ENCODE results near the gene TCERG1L. TPM values are rescaled to one million over a fixed set of nuclear protein-coding genes. Genes with fewer than 3 reads are reported as not detected.

Gene TCERG1L
- total and polyA plus RNA-seq, 2 experiments from 2014 or later = not detected

DNA sequence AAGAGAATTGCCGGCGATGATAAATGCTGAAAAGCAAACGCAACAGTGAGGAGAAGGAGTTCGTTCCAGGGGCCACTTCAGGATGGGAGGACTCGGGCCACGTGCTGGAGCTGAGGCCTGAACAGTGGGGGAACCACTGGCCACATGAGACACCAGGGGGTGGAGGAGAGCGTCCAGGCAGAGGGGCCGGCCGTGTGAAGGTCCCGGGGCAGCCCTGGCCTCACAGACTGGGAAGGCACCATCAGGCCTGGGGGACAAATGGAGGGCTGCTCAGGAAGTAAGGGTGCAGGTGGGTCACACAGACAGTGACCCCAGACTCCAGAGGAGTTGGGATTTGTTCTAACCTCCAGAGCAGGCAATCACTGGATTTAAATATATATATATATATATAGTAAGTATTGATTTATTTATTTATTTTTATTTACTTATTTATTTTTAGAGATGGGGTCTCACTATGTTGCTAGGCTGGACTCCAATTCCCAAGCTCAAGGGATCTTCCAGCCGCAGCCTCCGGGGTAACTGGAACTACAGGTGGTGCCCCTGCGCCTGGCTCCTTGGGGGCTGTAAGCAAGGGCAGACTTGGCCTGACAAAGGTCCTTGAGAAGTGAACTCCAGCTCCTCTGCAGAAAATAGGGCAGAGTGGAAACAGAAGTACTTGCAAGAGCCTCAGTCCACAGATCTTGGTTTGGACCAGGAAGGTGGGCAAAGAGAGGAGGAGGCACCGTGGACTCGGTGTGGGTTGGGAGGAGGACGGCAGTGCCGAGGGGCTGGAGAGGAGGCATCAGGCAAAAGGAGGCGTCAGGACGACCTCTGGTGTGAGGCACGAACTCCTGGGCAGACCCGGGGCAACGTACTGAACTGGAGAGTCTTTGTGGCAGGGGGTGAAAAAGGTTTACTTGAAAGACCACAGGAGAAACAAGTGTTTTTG, 57.3 kb downstream of the TCERG1L start:
- H2AFZ ChIP-seq = no peak overlapping the region
- H3K27me3 ChIP-seq (replicated peaks; ENCODE audit: insufficient read depth) = no peaks in the 10 kb centered on the region
- no peaks in the 10 kb centered on the region for H3K36me3 ChIP-seq (ENCODE audit: low read depth)
- H3K27ac ChIP-seq = no peak overlapping the region
- H3K4me3 ChIP-seq = no peak overlapping the region
- no peaks in the 10 kb centered on the region for H4K20me1 ChIP-seq (ENCODE audit: insufficient read depth)
- H3K79me2 ChIP-seq (ENCODE audit: insufficient read depth) = no peaks in the 10 kb centered on the region
- H3F3A ChIP-seq (ENCODE audit: insufficient read depth) = no peaks in the 10 kb centered on the region
- 48 to 52% methylated on average over 22 of the region's 22 CpGs for WGBS, 2 experiments (ENCODE audit: low coverage in 1 of 2, low lambda C conversion rate in 2 of 2, missing lambda C conversion rate in 2 of 2)
- in situ Hi-C loops (cut with MboI) = no loop called here
- no peaks in the 10 kb centered on the region for H3K4me1 ChIP-seq (ENCODE audit: insufficient read depth)
- H3K9ac ChIP-seq = no peak overlapping the region
- H3K9me2 ChIP-seq (ENCODE audit: insufficient read depth) = no peaks in the 10 kb centered on the region
- no peaks in the 10 kb centered on the region for H3K9me3 ChIP-seq (ENCODE audit: low read depth)
- DNase-seq = no peak
- TF ChIP-seq EZH2 (IDR thresholded peaks at IDR 0.05; ENCODE audit: insufficient read depth, poor library complexity, severe bottlenecking) (no peak), EZH2phosphoT487 (IDR thresholded peaks at IDR 0.05; ENCODE audit: insufficient read depth, low read depth) (no peak)
- H3K4me2 ChIP-seq (ENCODE audit: unreplicated experiment) = no peak overlapping the region

DNA sequence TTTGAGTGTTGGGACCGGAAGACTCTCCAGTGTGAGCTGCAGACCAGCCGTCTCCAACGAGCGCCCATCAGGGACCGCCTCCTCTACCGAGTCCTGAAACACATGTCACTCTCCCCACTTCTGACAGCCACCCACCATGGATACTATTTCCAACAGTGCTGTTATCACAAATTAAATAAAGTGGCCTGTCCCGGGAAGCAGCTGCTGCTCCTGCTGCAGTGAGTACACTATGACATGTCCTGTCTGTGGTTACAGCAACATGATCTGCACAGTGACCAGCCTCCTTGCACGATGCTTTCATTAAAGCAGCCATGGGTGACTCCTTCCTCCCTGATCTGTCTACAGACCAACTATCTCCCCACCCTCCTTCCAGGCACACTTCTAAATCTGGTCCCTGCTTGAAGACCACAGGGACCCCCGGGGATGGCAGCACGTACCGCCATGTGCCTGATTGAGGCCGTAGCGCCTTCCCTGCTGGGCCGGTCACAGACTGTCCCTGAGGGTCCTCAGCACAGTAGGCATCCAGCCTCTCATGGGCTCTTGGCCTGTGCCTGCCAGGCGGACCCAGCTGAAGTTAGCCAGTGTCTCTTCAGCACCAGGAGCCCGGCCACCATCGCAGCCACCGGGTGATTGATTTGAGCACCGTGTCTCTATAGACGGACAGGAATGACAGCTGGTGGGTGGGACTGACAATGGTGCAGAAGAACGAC, 58.8 kb downstream of the TCERG1L start:
- Histone ChIP-seq H3K9me2 (ENCODE audit: insufficient read depth) (no peaks in the 10 kb centered on the region), H3K36me3 (ENCODE audit: low read depth) (no peaks in the 10 kb centered on the region), H3F3A (ENCODE audit: insufficient read depth) (no peaks in the 10 kb centered on the region), H3K79me2 (ENCODE audit: insufficient read depth) (no peaks in the 10 kb centered on the region), H3K4me3 (no peak overlapping the region), H4K20me1 (ENCODE audit: insufficient read depth) (no peaks in the 10 kb centered on the region), H3K9ac (no peak overlapping the region), H3K9me3 (ENCODE audit: low read depth) (no peaks in the 10 kb centered on the region), H2AFZ (no peak overlapping the region), H3K4me2 (ENCODE audit: unreplicated experiment) (no peak overlapping the region), H3K4me1 (ENCODE audit: insufficient read depth) (no peaks in the 10 kb centered on the region), H3K27me3 (replicated peaks; ENCODE audit: insufficient read depth) (no peaks in the 10 kb centered on the region), H3K27ac (no peak overlapping the region)
- in situ Hi-C loops (cut with MboI) = no loop called here
- WGBS, 2 experiments (ENCODE audit: low coverage in 1 of 2, low lambda C conversion rate in 2 of 2, missing lambda C conversion rate in 2 of 2) = 44 to 50% methylated on average over 20 to 21 of the region's 21 CpGs
- TF ChIP-seq EZH2phosphoT487 (IDR thresholded peaks at IDR 0.05; ENCODE audit: insufficient read depth, low read depth) (no peak), EZH2 (IDR thresholded peaks at IDR 0.05; ENCODE audit: insufficient read depth, poor library complexity, severe bottlenecking) (no peak)
- no peak for DNase-seq

DNA sequence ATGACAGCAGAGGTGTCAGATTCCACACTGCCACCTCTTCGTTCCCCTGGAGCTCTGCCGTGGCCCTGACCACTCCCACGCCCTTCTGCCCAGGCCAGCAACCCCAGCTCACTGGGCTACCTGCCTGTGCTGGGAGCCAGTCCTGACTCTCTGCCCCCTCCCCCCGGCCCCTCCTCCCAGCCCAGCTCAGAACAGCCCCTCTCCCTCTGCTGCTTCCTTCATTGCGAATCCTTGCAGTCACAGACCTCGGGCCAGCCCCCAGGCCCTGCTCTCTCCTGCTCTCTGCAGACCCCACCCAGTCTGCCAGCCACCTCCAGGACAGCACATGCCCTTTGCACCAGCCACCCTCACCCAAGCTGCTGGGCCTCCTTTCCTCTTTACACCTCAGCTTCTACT, 60.4 kb downstream of the TCERG1L start:
- Histone ChIP-seq H3F3A (ENCODE audit: insufficient read depth) (no peaks in the 10 kb centered on the region), H3K9me3 (ENCODE audit: low read depth) (no peaks in the 10 kb centered on the region), H3K27ac (no peak overlapping the region), H4K20me1 (ENCODE audit: insufficient read depth) (no peaks in the 10 kb centered on the region), H2AFZ (no peak overlapping the region), H3K4me1 (ENCODE audit: insufficient read depth) (no peaks in the 10 kb centered on the region), H3K4me2 (ENCODE audit: unreplicated experiment) (no peak overlapping the region), H3K36me3 (ENCODE audit: low read depth) (no peaks in the 10 kb centered on the region), H3K9me2 (ENCODE audit: insufficient read depth) (no peaks in the 10 kb centered on the region), H3K27me3 (replicated peaks; ENCODE audit: insufficient read depth) (no peaks in the 10 kb centered on the region), H3K4me3 (no peak overlapping the region), H3K9ac (no peak overlapping the region), H3K79me2 (ENCODE audit: insufficient read depth) (no peaks in the 10 kb centered on the region)
- TF ChIP-seq EZH2 (IDR thresholded peaks at IDR 0.05; ENCODE audit: insufficient read depth, poor library complexity, severe bottlenecking) = no peak
- no peak for TF ChIP-seq EZH2phosphoT487 (IDR thresholded peaks at IDR 0.05; ENCODE audit: insufficient read depth, low read depth)
- no peak for DNase-seq
- 15 to 20% methylated on average over 1 to 6 of the region's 6 CpGs for WGBS, 2 experiments (ENCODE audit: low coverage in 1 of 2, low lambda C conversion rate in 2 of 2, missing lambda C conversion rate in 2 of 2)
- in situ Hi-C loops (cut with MboI) = no loop called here

DNA sequence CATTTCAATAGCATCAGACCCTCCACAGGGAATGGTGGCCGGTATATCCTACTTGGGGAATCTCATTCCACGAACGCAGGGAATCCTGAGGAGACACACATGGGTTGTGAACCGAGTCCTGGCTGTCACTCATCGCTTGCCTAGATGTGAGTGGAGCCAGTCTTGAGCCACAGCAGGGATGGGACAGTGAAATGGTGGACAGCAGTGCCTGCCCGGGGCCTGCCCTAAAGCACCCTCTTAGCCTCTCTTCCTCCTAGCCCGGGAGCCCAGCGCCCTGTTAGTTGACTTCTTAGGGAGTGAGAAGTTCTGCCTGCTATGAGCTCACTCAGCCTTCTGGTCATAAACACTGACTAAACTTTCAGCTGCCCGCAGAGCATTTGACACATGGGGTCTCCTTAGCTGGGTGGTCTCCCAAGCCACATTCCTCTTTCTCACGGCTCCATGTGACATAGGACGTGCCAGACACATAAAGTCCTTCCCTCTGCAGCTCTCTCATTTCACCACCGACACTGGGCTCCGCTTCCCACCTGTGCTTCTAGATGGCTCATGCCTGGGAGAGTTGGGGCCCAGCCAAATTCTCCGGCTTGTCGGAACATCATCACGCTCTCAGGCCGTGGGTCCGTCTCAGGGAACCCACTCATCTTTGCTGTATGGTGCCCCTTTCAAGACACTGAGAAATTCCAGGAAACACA, 60.9 kb downstream of the TCERG1L start:
- no peak overlapping the region for H2AFZ ChIP-seq
- H3K36me3 ChIP-seq (ENCODE audit: low read depth) = no peaks in the 10 kb centered on the region
- H3K4me1 ChIP-seq (ENCODE audit: insufficient read depth) = no peaks in the 10 kb centered on the region
- no peaks in the 10 kb centered on the region for H3K27me3 ChIP-seq (replicated peaks; ENCODE audit: insufficient read depth)
- H3K4me2 ChIP-seq (ENCODE audit: unreplicated experiment) = no peak overlapping the region
- no peaks in the 10 kb centered on the region for H3K9me3 ChIP-seq (ENCODE audit: low read depth)
- TF ChIP-seq EZH2phosphoT487 (IDR thresholded peaks at IDR 0.05; ENCODE audit: insufficient read depth, low read depth) = no peak
- no peak for TF ChIP-seq EZH2 (IDR thresholded peaks at IDR 0.05; ENCODE audit: insufficient read depth, poor library complexity, severe bottlenecking)
- no peak overlapping the region for H3K27ac ChIP-seq
- no peaks in the 10 kb centered on the region for H4K20me1 ChIP-seq (ENCODE audit: insufficient read depth)
- in situ Hi-C loops (cut with MboI) = no loop called here
- no peaks in the 10 kb centered on the region for H3K79me2 ChIP-seq (ENCODE audit: insufficient read depth)
- WGBS, 2 experiments (ENCODE audit: low coverage in 1 of 2, low lambda C conversion rate in 2 of 2, missing lambda C conversion rate in 2 of 2) = 19 to 23% methylated on average over 18 of the region's 18 CpGs
- DNase-seq = no peak
- no peak overlapping the region for H3K9ac ChIP-seq
- no peaks in the 10 kb centered on the region for H3K9me2 ChIP-seq (ENCODE audit: insufficient read depth)
- no peaks in the 10 kb centered on the region for H3F3A ChIP-seq (ENCODE audit: insufficient read depth)
- H3K4me3 ChIP-seq = no peak overlapping the region
